Glutamatergic neuron (in vitro differentiated cells): ENCODE data around the gene APBA2. TPM values are rescaled to one million over a fixed set of nuclear protein-coding genes. Genes with fewer than 3 reads are reported as not detected.

ENCODE experiments used
- DNase-seq: peaks from one replicate; pipeline ENCODE4 v3.0.0; 2022
- H3K27ac Mint-ChIP-seq: one replicate; pipeline ENCODE4 v1.8.0; 2020; ENCODE audit warnings: mild to moderate bottlenecking, mixed read lengths, inconsistent platforms; ENCODE audit not compliant: unreplicated experiment
- H3K27me3 Mint-ChIP-seq: one replicate; pipeline ENCODE4 v1.8.0; 2020; ENCODE audit warnings: mild to moderate bottlenecking, moderate library complexity, mixed read lengths, inconsistent platforms; ENCODE audit not compliant: unreplicated experiment
- H3K36me3 Mint-ChIP-seq: one replicate; pipeline ENCODE4 v1.8.0; 2020; ENCODE audit warnings: mild to moderate bottlenecking, mixed read lengths, inconsistent platforms; ENCODE audit not compliant: unreplicated experiment
- H3K4me1 Mint-ChIP-seq: one replicate; pipeline ENCODE4 v1.8.0; 2020; ENCODE audit warnings: mild to moderate bottlenecking, low read depth, mixed read lengths, inconsistent platforms; ENCODE audit not compliant: unreplicated experiment
- H3K4me3 Mint-ChIP-seq: one replicate; pipeline ENCODE4 v1.8.0; 2020; ENCODE audit warnings: mild to moderate bottlenecking, mixed read lengths, inconsistent platforms; ENCODE audit not compliant: unreplicated experiment
- H3K9me3 Mint-ChIP-seq: one replicate; pipeline ENCODE4 v1.8.0; 2020; ENCODE audit warnings: mild to moderate bottlenecking, moderate library complexity, mixed read lengths, inconsistent platforms; ENCODE audit not compliant: unreplicated experiment
- CTCF ChIP-seq: fragments of 200-600 bp; sonication (generic); IDR thresholded peaks from one replicate; pipeline ENCODE4 v1.5.0; 2021; ENCODE audit not compliant: partially characterized antibody, unreplicated experiment
- total RNA-seq: library from RNA; stranded (reverse); fragmentation: NEBNext Ultra II Directional; extraction: Animal tissue kit (Norgen Biotek cat#: 25700); gene quantifications from one replicate; pipeline ENCODE4 v1.2.1, GENCODE V29; 2021; ENCODE audit not compliant: unreplicated experiment

The APBA2 gene
- total RNA-seq, 1 donor from 2014 or later = 166 TPM

DNA sequence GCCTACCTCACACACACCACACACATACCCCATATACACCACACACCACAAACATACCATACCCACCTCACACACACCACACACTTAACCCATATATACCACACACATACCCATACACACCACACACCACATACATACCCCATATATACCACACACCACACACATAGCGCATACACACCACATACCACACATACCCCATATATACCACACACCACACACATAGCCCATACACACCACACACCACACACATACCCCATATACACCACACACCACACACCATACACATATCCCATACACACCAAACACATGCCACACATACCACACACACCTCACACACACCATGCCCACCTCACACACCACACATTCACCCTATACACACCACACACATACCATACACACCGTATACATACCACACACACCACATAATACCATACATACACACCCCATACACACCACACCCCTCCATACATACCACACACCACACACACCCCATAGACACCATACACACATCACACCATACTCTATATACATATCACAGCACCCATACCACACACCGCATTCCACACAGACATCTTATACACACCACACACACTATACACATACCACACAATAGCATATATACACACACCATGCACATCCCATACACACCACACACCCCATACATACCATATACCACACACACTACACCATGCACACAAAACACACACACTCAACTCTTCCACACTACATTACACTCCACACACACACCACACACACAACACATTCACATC lies 29.5 kb downstream of the APBA2 start:
- Mint-ChIP-seq H3K27ac (no peak overlapping the region), H3K36me3 (peaks cover 4% of the 10 kb centered on the region), H3K4me1 (peaks cover 46% of the 10 kb centered on the region), H3K9me3 (peaks cover 8% of the 10 kb centered on the region), H3K27me3 (peaks cover 6% of the 10 kb centered on the region), H3K4me3 (no peak overlapping the region)
- no peak for TF ChIP-seq CTCF
- DNase-seq = no peak

DNA sequence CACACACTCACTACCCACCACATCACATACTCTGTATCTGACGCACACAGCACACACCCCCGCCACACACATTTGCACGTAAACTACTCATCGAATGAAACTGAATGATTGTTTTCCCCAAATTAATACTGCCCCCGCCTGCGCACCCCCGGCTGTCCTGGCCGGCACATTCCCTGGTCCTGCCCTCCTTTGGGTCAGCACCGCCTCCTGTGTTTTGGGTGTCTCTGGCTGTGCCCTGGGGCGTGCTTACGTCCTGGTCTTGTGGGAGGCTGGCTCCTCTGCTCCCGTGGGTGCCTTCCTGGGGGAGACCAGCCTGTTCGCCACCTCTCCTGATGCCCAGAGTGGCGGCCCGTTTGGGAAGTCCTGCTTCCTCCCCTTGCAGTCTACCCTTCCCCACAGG lies 30.2 kb downstream of the APBA2 start:
- Mint-ChIP-seq H3K27me3 (peaks cover 7% of the 10 kb centered on the region), H3K9me3 (peaks cover 8% of the 10 kb centered on the region), H3K4me3 (no peak overlapping the region), H3K27ac (no peak overlapping the region), H3K36me3 (peaks cover 4% of the 10 kb centered on the region), H3K4me1 (peaks cover 41% of the 10 kb centered on the region)
- no peak for TF ChIP-seq CTCF
- no peak for DNase-seq

- Mint-ChIP-seq H3K4me3 (peak overlapping the region; percentile 4), H3K27ac (peak overlapping the region; percentile 49)
- no peak for TF ChIP-seq CTCF
Observed at GRCh38 chr15:28917791-28918140, 32.0 kb downstream of the APBA2 start.

DNA sequence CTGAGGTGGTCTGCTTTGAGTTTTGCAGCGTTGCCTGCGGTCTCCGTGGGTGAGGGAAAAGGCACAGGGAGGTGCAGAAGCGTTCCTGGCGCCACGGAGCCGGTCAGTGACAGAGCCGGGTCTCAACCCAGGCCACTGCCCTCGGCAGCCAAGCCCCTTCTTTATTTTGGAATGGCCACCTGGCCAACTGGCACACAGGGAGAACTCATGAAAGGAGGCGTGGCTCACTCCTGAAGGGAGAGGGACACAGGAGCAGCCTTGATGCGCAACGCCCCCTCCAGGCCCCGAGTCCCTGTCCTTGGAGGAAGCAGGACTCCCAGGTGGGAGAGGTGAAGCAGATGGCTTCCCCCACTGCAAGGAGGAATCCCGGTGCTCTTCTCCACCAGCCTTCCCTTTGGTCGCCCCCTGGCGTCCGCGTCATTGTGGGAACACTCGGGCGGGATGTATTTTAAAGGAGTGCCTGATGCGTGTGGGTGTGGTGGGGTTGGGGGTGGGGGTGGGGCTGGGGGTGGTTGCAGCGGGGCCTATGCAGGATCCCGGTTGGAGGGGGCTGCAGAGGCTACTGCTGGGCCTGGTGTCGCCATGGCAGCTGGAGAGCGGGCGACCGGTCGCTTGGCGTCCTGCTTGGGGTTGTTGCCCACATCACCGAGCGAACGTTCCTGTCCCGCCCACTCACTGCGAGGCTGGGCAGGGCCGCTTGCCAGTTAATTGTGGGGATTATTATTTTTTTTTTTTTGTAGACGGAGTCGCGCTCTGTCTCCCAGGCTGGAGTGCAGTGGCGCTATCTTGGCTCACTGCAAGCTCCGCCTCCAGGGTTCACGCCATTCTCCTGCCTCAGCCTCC lies 32.6 kb downstream of the APBA2 start:
- Mint-ChIP-seq H3K27ac (peak overlapping the region; percentile 49), H3K9me3 (peaks cover 8% of the 10 kb centered on the region), H3K4me3 (peak overlapping the region; percentile 15), H3K27me3 (peaks cover 7% of the 10 kb centered on the region), H3K36me3 (peaks cover 8% of the 10 kb centered on the region), H3K4me1 (peaks cover 23% of the 10 kb centered on the region)
- DNase-seq = peak; percentile 86
- peak; percentile 50 for TF ChIP-seq CTCF

More at GRCh38 chr15:28917791-28918140, 32.0 kb downstream of the APBA2 start:
- DNase-seq = no peak
- Mint-ChIP-seq H3K36me3 (peaks cover 4% of the 10 kb centered on the region), H3K27me3 (peaks cover 7% of the 10 kb centered on the region), H3K4me1 (peaks cover 29% of the 10 kb centered on the region), H3K9me3 (peaks cover 8% of the 10 kb centered on the region)
